GM06990 (cell line): Measurements from ENCODE around the gene CMKLR1.

ENCODE experiments used
- DNase-seq: peaks from one replicate; pipeline ENCODE4 v3.0.0-alpha.2; 2011; ENCODE audit not compliant: insufficient read length; ENCODE audit errors: extremely low read depth
- H3K27me3 ChIP-seq: replicated peaks from 2 replicates; pipeline ENCODE4 v1.6.0; 2011; ENCODE audit warnings: low read length; ENCODE audit not compliant: control insufficient read depth, insufficient read depth
- H3K36me3 ChIP-seq: 2 replicates; pipeline ENCODE4 v1.5.1; 2011; ENCODE audit warnings: low read length; ENCODE audit not compliant: control insufficient read depth, insufficient read depth
- H3K4me3 ChIP-seq: replicated peaks from 2 replicates; pipeline ENCODE4 v1.5.1; 2011; ENCODE audit warnings: low read depth, mild to moderate bottlenecking, control low read depth, low read length
- CTCF ChIP-seq: IDR thresholded peaks from 2 replicates; pipeline ENCODE4 v1.5.1; 2011; ENCODE audit warnings: low read length, control low read depth, mild to moderate bottlenecking, inconsistent platforms; ENCODE audit not compliant: insufficient read depth, poor library complexity, severe bottlenecking

Gene CMKLR1

GRCh38 chr12:108332791-108333382, 6.2 kb downstream of the CMKLR1 start:
- no peak for TF ChIP-seq CTCF
- H3K27me3 ChIP-seq, result no peaks in the 10 kb centered on the region
- H3K36me3 ChIP-seq, result no peaks in the 10 kb centered on the region
- no peak overlapping the region for H3K4me3 ChIP-seq
- DNase-seq, result peak; percentile 46

GRCh38 chr12:108328420-108328819, 10.7 kb downstream of the CMKLR1 start:
- DNase-seq, result no peak
- H3K4me3 ChIP-seq, result no peak overlapping the region
- H3K27me3 ChIP-seq, result no peaks in the 10 kb centered on the region
- no peaks in the 10 kb centered on the region for H3K36me3 ChIP-seq
- TF ChIP-seq CTCF, result no peak

GRCh38 chr12:108327621-108328344, 11.3 kb downstream of the CMKLR1 start:
- DNase-seq, result no peak
- no peak for TF ChIP-seq CTCF
- no peaks in the 10 kb centered on the region for H3K36me3 ChIP-seq
- no peak overlapping the region for H3K4me3 ChIP-seq
- no peaks in the 10 kb centered on the region for H3K27me3 ChIP-seq

GRCh38 chr12:108326254-108326750, 12.8 kb downstream of the CMKLR1 start:
- TF ChIP-seq CTCF, result no peak
- no peak for DNase-seq
- Histone ChIP-seq H3K4me3 (no peak overlapping the region), H3K27me3 (no peaks in the 10 kb centered on the region), H3K36me3 (no peaks in the 10 kb centered on the region)

GRCh38 chr12:108325549-108325948, 13.6 kb downstream of the CMKLR1 start:
- DNase-seq, result no peak
- Histone ChIP-seq H3K4me3 (no peak overlapping the region), H3K36me3 (no peaks in the 10 kb centered on the region), H3K27me3 (no peaks in the 10 kb centered on the region)
- TF ChIP-seq CTCF, result no peak
